H9 (cell line): ENCODE measurements around the gene CDK11A. TPM values are rescaled to one million over a fixed set of nuclear protein-coding genes. Genes with fewer than 3 reads are reported as not detected.

ENCODE experiments used
- DNase-seq: peaks from one replicate; pipeline ENCODE4 v3.0.0-alpha.2; 2017
- H2AFZ ChIP-seq: one replicate; pipeline ENCODE4 v1.6.1; 2013; ENCODE audit warnings: mild to moderate bottlenecking, low read length, control low read depth, moderate library complexity
- H2AK5ac ChIP-seq: 2 replicates; pipeline ENCODE4 v1.6.1; 2013; ENCODE audit warnings: low read length, control low read depth, mixed read lengths; ENCODE audit not compliant: insufficient read length
- H2BK120ac ChIP-seq: one replicate; pipeline ENCODE4 v1.6.1; 2013; ENCODE audit warnings: low read depth, mild to moderate bottlenecking, low read length, control low read depth, inconsistent platforms; ENCODE audit not compliant: poor library complexity, severe bottlenecking
- H2BK12ac ChIP-seq: 2 replicates; pipeline ENCODE4 v1.6.1; 2013; ENCODE audit warnings: low read length, control low read depth, mixed read lengths, low read depth; ENCODE audit not compliant: insufficient read length
- H2BK15ac ChIP-seq: 2 replicates; pipeline ENCODE4 v1.6.1; 2013; ENCODE audit warnings: low read depth, low read length, control low read depth
- H2BK20ac ChIP-seq: one replicate; pipeline ENCODE4 v1.6.1; 2013; ENCODE audit warnings: low read depth, mild to moderate bottlenecking, low read length, control low read depth, inconsistent platforms; ENCODE audit not compliant: poor library complexity, severe bottlenecking
- H2BK5ac ChIP-seq: 2 replicates; pipeline ENCODE4 v1.6.1; 2013; ENCODE audit warnings: low read length, control low read depth, mixed read lengths; ENCODE audit not compliant: insufficient read length
- H3K14ac ChIP-seq: 2 replicates; pipeline ENCODE4 v1.6.1; 2013; ENCODE audit warnings: low read length, control low read depth; ENCODE audit not compliant: insufficient read depth
- H3K18ac ChIP-seq: 2 replicates; pipeline ENCODE4 v1.6.1; 2013; ENCODE audit warnings: low read depth, mild to moderate bottlenecking, mixed read lengths, low read length, control low read depth; ENCODE audit not compliant: insufficient read length
- H3K23ac ChIP-seq: 2 replicates; pipeline ENCODE4 v1.6.1; 2013; ENCODE audit warnings: low read length, control low read depth, mixed read lengths, low read depth; ENCODE audit not compliant: insufficient read length
- H3K23me2 ChIP-seq: 2 replicates; pipeline ENCODE4 v1.6.1; 2013; ENCODE audit warnings: low read depth, mild to moderate bottlenecking, mixed read lengths, low read length, control low read depth; ENCODE audit not compliant: insufficient read length, poor library complexity, severe bottlenecking
- H3K27ac ChIP-seq: 2 replicates; pipeline ENCODE4 v1.5.1; 2013; ENCODE audit warnings: low read length, control low read depth, mixed read lengths, low read depth; ENCODE audit not compliant: insufficient read length
- H3K27me3 ChIP-seq: 2 replicates; pipeline ENCODE4 v1.6.1; 2013; ENCODE audit warnings: low read length, control low read depth, inconsistent platforms; ENCODE audit not compliant: insufficient read depth
- H3K4ac ChIP-seq: 2 replicates; pipeline ENCODE4 v1.6.1; 2013; ENCODE audit warnings: low read depth, mild to moderate bottlenecking, control low read depth, inconsistent platforms, low read length, moderate library complexity
- H3K4me1 ChIP-seq: 2 replicates; pipeline ENCODE4 v1.6.1; 2013; ENCODE audit warnings: low read length, control low read depth, inconsistent platforms; ENCODE audit not compliant: insufficient read depth
- H3K4me2 ChIP-seq: 2 replicates; pipeline ENCODE4 v1.6.1; 2013; ENCODE audit warnings: low read length, control low read depth, mixed read lengths; ENCODE audit not compliant: insufficient read length, insufficient read depth
- H3K56ac ChIP-seq: 2 replicates; pipeline ENCODE4 v1.6.1; 2013; ENCODE audit warnings: low read depth, mild to moderate bottlenecking, mixed read lengths, low read length, control low read depth; ENCODE audit not compliant: insufficient read length
- H3K79me1 ChIP-seq: 2 replicates; pipeline ENCODE4 v1.6.1; 2013; ENCODE audit warnings: low read depth, mild to moderate bottlenecking, moderate library complexity, low read length, control low read depth, inconsistent platforms; ENCODE audit not compliant: insufficient read depth, poor library complexity, severe bottlenecking
- H3K79me2 ChIP-seq: 2 replicates; pipeline ENCODE4 v1.6.1; 2013; ENCODE audit warnings: low read length, control low read depth, inconsistent platforms; ENCODE audit not compliant: insufficient read depth
- H3K9ac ChIP-seq: 2 replicates; pipeline ENCODE4 v1.6.1; 2013; ENCODE audit warnings: low read length, control low read depth, mixed read lengths; ENCODE audit not compliant: insufficient read length; ENCODE audit errors: extremely low read depth
- H3K9me3 ChIP-seq: one replicate; pipeline ENCODE4 v1.6.1; 2013; ENCODE audit warnings: low read depth, low read length, inconsistent platforms; ENCODE audit not compliant: control insufficient read depth
- H3T11ph ChIP-seq: one replicate; pipeline ENCODE4 v1.6.1; 2013; ENCODE audit warnings: mild to moderate bottlenecking, low read length, control low read depth, inconsistent platforms
- H4K20me1 ChIP-seq: one replicate; pipeline ENCODE4 v1.6.1; 2013; ENCODE audit not compliant: control insufficient read depth, insufficient read length, insufficient read depth
- H4K5ac ChIP-seq: 2 replicates; pipeline ENCODE4 v1.6.1; 2013; ENCODE audit warnings: low read depth, mild to moderate bottlenecking, mixed read lengths, low read length, control low read depth; ENCODE audit not compliant: insufficient read length
- H4K8ac ChIP-seq: replicated peaks from 2 replicates; pipeline ENCODE4 v1.6.1; 2013; ENCODE audit warnings: low read length, control low read depth, mixed read lengths, low read depth; ENCODE audit not compliant: insufficient read length
- H4K91ac ChIP-seq: 2 replicates; pipeline ENCODE4 v1.6.1; 2013; ENCODE audit warnings: low read depth, mild to moderate bottlenecking, moderate library complexity, mixed read lengths, low read length, control low read depth; ENCODE audit not compliant: insufficient read length
- H3K27ac Mint-ChIP-seq, 3 experiments: 2 replicates in 2 of 3; 3 replicates in 1 of 3; pipeline ENCODE4 v1.8.0; 2020 to 2021; ENCODE audit warnings: mixed read lengths in 3 of 3, mild to moderate bottlenecking in 1 of 3, moderate library complexity in 1 of 3
- H3K27me3 Mint-ChIP-seq: 2 replicates; pipeline ENCODE4 v1.8.0; 2021; ENCODE audit warnings: low read depth, mild to moderate bottlenecking, moderate library complexity, mixed read lengths
- H3K36me3 Mint-ChIP-seq, 3 experiments: 2 replicates in 2 of 3; 3 replicates in 1 of 3; pipeline ENCODE4 v1.8.0; 2020 to 2021; ENCODE audit warnings: low read depth in 3 of 3, mixed read lengths in 3 of 3; ENCODE audit not compliant: insufficient read depth in 1 of 3
- H3K4me1 Mint-ChIP-seq, 2 experiments: 2 replicates each; pipeline ENCODE4 v1.8.0; 2020; ENCODE audit warnings: mixed read lengths in 2 of 2
- H3K4me3 Mint-ChIP-seq, 2 experiments: 2 replicates in 1 of 2; 3 replicates in 1 of 2; pipeline ENCODE4 v1.8.0; 2020 to 2021; ENCODE audit warnings: mild to moderate bottlenecking in 2 of 2, mixed read lengths in 2 of 2, moderate library complexity in 1 of 2
- H3K9me3 Mint-ChIP-seq, 2 experiments: 2 replicates in 1 of 2; 3 replicates in 1 of 2; pipeline ENCODE4 v1.8.0; 2020; ENCODE audit warnings: mild to moderate bottlenecking in 2 of 2, mixed read lengths in 2 of 2, moderate library complexity in 1 of 2
- WGBS: extraction: QIAGEN DNeasy Blood & Tissue Kit; methylation state at CpG from one replicate; pipeline ENCODE4 v1.1.7; 2013; ENCODE audit warnings: missing lambda C conversion rate, low lambda C conversion rate, mixed read lengths; ENCODE audit not compliant: insufficient read length; ENCODE audit errors: extremely low coverage; 5-methylcytosine and 5-hydroxymethylcytosine counted together
- total RNA-seq: library from RNA; stranded (reverse); gene quantifications from 2 replicates; pipeline ENCODE4 v1.2.1, GENCODE V29; 2021
- TF ChIP-seq, protein P1 (sequence below): fragments of 200-600 bp; sonication (generic); conservative IDR thresholded peaks from 3 replicates; pipeline ENCODE4 v1.8.0; 2021; ENCODE audit warnings: antibody characterized with exemption, mild to moderate bottlenecking

Gene CDK11A
- total RNA-seq, 1 experiment from 2014 or later, result 49.5 TPM

- Histone ChIP-seq H4K8ac (no peak overlapping the region), H3K56ac (no peak overlapping the region), H3K23ac (no peak overlapping the region), H3K79me1 (peaks cover 4% of the 10 kb centered on the region), H2BK5ac (no peak overlapping the region), H3K27me3 (no peaks in the 10 kb centered on the region), H3K4me2 (no peak overlapping the region), H2BK20ac (no peak overlapping the region), H3K4me1 (peaks cover 5% of the 10 kb centered on the region; the same call in 1 of the 2 replicates), H3K23me2 (no peaks in the 10 kb centered on the region), H3T11ph (no peak overlapping the region), H2BK15ac (no peak overlapping the region), H3K18ac (no peak overlapping the region), H3K27ac (no peak overlapping the region), H2AFZ (no peak overlapping the region), H2BK12ac (no peak overlapping the region), H3K9me3 (no peaks in the 10 kb centered on the region), H4K5ac (no peak overlapping the region), H2BK120ac (no peak overlapping the region), H4K91ac (no peak overlapping the region), H3K14ac (no peak overlapping the region), H3K4ac (no peak overlapping the region), H3K9ac (no peak overlapping the region), H3K79me2 (peaks cover 4% of the 10 kb centered on the region; the same call in 1 of the 2 replicates), H2AK5ac (no peak overlapping the region), H4K20me1 (no peaks in the 10 kb centered on the region)
- Mint-ChIP-seq H3K9me3 (no peaks in the 10 kb centered on the region), H3K4me1 (peaks cover 32 to 38% of the 10 kb centered on the region in 2 experiments), H3K27ac (peak overlapping the region; percentile 94 to 96 (median 95)), H3K27me3 (no peaks in the 10 kb centered on the region), H3K4me3 (peak overlapping the region; percentile 9 to 49; a peak in 3 of 5 replicates), H3K36me3 (peaks cover 2 to 7% (median 5%) of the 10 kb centered on the region in 3 experiments; a peak in 5 of 7 replicates)
- WGBS, result no CpG with 5 or more reads among the region's 26 CpGs
- TF ChIP-seq, protein P1, sequence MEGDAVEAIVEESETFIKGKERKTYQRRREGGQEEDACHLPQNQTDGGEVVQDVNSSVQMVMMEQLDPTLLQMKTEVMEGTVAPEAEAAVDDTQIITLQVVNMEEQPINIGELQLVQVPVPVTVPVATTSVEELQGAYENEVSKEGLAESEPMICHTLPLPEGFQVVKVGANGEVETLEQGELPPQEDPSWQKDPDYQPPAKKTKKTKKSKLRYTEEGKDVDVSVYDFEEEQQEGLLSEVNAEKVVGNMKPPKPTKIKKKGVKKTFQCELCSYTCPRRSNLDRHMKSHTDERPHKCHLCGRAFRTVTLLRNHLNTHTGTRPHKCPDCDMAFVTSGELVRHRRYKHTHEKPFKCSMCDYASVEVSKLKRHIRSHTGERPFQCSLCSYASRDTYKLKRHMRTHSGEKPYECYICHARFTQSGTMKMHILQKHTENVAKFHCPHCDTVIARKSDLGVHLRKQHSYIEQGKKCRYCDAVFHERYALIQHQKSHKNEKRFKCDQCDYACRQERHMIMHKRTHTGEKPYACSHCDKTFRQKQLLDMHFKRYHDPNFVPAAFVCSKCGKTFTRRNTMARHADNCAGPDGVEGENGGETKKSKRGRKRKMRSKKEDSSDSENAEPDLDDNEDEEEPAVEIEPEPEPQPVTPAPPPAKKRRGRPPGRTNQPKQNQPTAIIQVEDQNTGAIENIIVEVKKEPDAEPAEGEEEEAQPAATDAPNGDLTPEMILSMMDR, result no peak
- peak; percentile 66 for DNase-seq
These were observed 40.9 kb downstream of the CDK11A start for GRCh38 chr1:1683104-1683905.
